ENCODE data around the gene ETS1. TPM values are rescaled to one million over a fixed set of nuclear protein-coding genes. Genes with fewer than 3 reads are reported as not detected.

ETS1 gene
- total RNA-seq, 1 donor from 2014 or later: 0.54 TPM

- peaks cover 9% of the 10 kb centered on the region for H3K4me1 ChIP-seq
- H3K4me3 Mint-ChIP-seq: no peak overlapping the region
- no peaks in the 10 kb centered on the region for H3K27me3 Mint-ChIP-seq (ENCODE audit: insufficient read depth, low read depth)
- no peaks in the 10 kb centered on the region for H3F3A ChIP-seq (ENCODE audit: low read depth)
- TF ChIP-seq EZH2phosphoT487 (IDR thresholded peaks at IDR 0.05): no peak
- no peak for TF ChIP-seq CTCF (IDR thresholded peaks at IDR 0.05)
- TF ChIP-seq EZH2 (IDR thresholded peaks at IDR 0.05): no peak
- no peaks in the 10 kb centered on the region for H3K36me3 ChIP-seq
- H4K20me1 ChIP-seq (ENCODE audit: low read depth): no peaks in the 10 kb centered on the region
- H3K27ac Mint-ChIP-seq: no peak overlapping the region
- H3K27ac ChIP-seq: no peak overlapping the region
- no peaks in the 10 kb centered on the region for H3K9me3 ChIP-seq (ENCODE audit: low read depth)
- H3K4me1 Mint-ChIP-seq: peaks cover 13% of the 10 kb centered on the region
- no peak overlapping the region for H3K9ac ChIP-seq
- no peaks in the 10 kb centered on the region for H3K9me3 Mint-ChIP-seq
- H3K79me2 ChIP-seq (ENCODE audit: low read depth): no peaks in the 10 kb centered on the region
- DNase-seq (ENCODE audit: low spot score): no peak
- H3K4me3 ChIP-seq: no peak overlapping the region
- no peak overlapping the region for H3K4me2 ChIP-seq
- H2AFZ ChIP-seq (replicated peaks): no peak overlapping the region
- H3K36me3 Mint-ChIP-seq: peaks cover 4% of the 10 kb centered on the region
- no peaks in the 10 kb centered on the region for H3K27me3 ChIP-seq
These were observed 123.4 kb downstream of the ETS1 start for GRCh38 chr11:128463979-128464378.

- H3K4me1 Mint-ChIP-seq: peaks cover 12% of the 10 kb centered on the region
- H4K20me1 ChIP-seq (ENCODE audit: low read depth): no peaks in the 10 kb centered on the region
- no peaks in the 10 kb centered on the region for H3K79me2 ChIP-seq (ENCODE audit: low read depth)
- no peak for TF ChIP-seq EZH2 (IDR thresholded peaks at IDR 0.05)
- no peak for TF ChIP-seq EZH2phosphoT487 (IDR thresholded peaks at IDR 0.05)
- no peak for TF ChIP-seq CTCF (IDR thresholded peaks at IDR 0.05)
- H3K4me1 ChIP-seq: peaks cover 9% of the 10 kb centered on the region
- H3K36me3 ChIP-seq: no peaks in the 10 kb centered on the region
- H3K4me2 ChIP-seq: no peak overlapping the region
- no peaks in the 10 kb centered on the region for H3F3A ChIP-seq (ENCODE audit: low read depth)
- no peak overlapping the region for H2AFZ ChIP-seq (replicated peaks)
- no peak overlapping the region for H3K27ac ChIP-seq
- no peak overlapping the region for H3K9ac ChIP-seq
- no peaks in the 10 kb centered on the region for H3K9me3 Mint-ChIP-seq
- no peak overlapping the region for H3K27ac Mint-ChIP-seq
- no peaks in the 10 kb centered on the region for H3K27me3 Mint-ChIP-seq (ENCODE audit: insufficient read depth, low read depth)
- H3K4me3 ChIP-seq: no peak overlapping the region
- no peak for DNase-seq (ENCODE audit: low spot score)
- no peaks in the 10 kb centered on the region for H3K27me3 ChIP-seq
- no peak overlapping the region for H3K4me3 Mint-ChIP-seq
- H3K36me3 Mint-ChIP-seq: peaks cover 4% of the 10 kb centered on the region
- H3K9me3 ChIP-seq (ENCODE audit: low read depth): no peaks in the 10 kb centered on the region
These were observed 124.0 kb downstream of the ETS1 start for GRCh38 chr11:128463371-128463829.

GRCh38 chr11:128462922-128463321 is 124.4 kb downstream of the ETS1 start:
- no peak overlapping the region for H3K27ac ChIP-seq
- no peak overlapping the region for H3K4me2 ChIP-seq
- H2AFZ ChIP-seq (replicated peaks): no peak overlapping the region
- H3K27me3 ChIP-seq: no peaks in the 10 kb centered on the region
- H3K36me3 Mint-ChIP-seq: peaks cover 4% of the 10 kb centered on the region
- H3K36me3 ChIP-seq: no peaks in the 10 kb centered on the region
- no peak overlapping the region for H3K27ac Mint-ChIP-seq
- H3K9me3 Mint-ChIP-seq: no peaks in the 10 kb centered on the region
- H3K27me3 Mint-ChIP-seq (ENCODE audit: insufficient read depth, low read depth): no peaks in the 10 kb centered on the region
- no peaks in the 10 kb centered on the region for H3K79me2 ChIP-seq (ENCODE audit: low read depth)
- H3K4me3 ChIP-seq: no peak overlapping the region
- no peak overlapping the region for H3K4me3 Mint-ChIP-seq
- peaks cover 9% of the 10 kb centered on the region for H3K4me1 ChIP-seq
- peaks cover 10% of the 10 kb centered on the region for H3K4me1 Mint-ChIP-seq
- H3F3A ChIP-seq (ENCODE audit: low read depth): no peaks in the 10 kb centered on the region
- no peaks in the 10 kb centered on the region for H4K20me1 ChIP-seq (ENCODE audit: low read depth)
- TF ChIP-seq EZH2phosphoT487 (IDR thresholded peaks at IDR 0.05) (no peak), EZH2 (IDR thresholded peaks at IDR 0.05) (no peak), CTCF (IDR thresholded peaks at IDR 0.05) (no peak)
- H3K9me3 ChIP-seq (ENCODE audit: low read depth): no peaks in the 10 kb centered on the region
- no peak overlapping the region for H3K9ac ChIP-seq
- peak; percentile 35 for DNase-seq (ENCODE audit: low spot score)
